Activated CD8-positive, alpha-beta memory T cell treated with anti-CD3 and anti-CD28 coated beads, Interleukin-2, amount 50 U/mL, for 48 hours (primary cell): ENCODE results near the gene RLN3.

Experiments
- DNase-seq: peaks from one replicate; pipeline ENCODE4 v3.0.0-alpha.2; 2020

RLN3 gene, protein sequence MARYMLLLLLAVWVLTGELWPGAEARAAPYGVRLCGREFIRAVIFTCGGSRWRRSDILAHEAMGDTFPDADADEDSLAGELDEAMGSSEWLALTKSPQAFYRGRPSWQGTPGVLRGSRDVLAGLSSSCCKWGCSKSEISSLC

DNA sequence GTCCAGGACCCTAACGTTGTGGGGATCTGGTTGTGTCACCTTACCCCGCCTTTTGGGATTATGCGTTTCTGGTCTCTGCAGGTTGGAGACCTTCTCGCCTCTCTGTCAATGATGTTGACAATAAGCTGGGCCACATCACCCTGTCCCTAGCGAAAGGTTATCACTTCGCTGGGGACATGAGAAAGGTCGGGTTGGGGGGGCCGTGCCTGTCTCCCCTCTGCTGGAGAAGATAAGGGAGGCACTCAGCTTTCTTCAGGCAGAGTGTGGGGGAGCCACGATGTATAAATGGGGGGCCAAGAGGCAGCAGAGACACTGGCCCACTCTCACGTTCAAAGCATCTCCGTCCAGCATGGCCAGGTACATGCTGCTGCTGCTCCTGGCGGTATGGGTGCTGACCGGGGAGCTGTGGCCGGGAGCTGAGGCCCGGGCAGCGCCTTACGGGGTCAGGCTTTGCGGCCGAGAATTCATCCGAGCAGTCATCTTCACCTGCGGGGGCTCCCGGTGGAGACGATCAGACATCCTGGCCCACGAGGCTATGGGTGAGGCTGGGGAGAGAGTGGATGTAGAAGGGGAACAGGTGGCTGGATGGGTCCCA lies at the start of gene RLN3:
Gene RLN3, plus strand, starts transcription at position 293 of the 595 bp plus-strand sequence. Its CDS starts 57 bp downstream, at position 350.
- no peak for DNase-seq

DNA sequence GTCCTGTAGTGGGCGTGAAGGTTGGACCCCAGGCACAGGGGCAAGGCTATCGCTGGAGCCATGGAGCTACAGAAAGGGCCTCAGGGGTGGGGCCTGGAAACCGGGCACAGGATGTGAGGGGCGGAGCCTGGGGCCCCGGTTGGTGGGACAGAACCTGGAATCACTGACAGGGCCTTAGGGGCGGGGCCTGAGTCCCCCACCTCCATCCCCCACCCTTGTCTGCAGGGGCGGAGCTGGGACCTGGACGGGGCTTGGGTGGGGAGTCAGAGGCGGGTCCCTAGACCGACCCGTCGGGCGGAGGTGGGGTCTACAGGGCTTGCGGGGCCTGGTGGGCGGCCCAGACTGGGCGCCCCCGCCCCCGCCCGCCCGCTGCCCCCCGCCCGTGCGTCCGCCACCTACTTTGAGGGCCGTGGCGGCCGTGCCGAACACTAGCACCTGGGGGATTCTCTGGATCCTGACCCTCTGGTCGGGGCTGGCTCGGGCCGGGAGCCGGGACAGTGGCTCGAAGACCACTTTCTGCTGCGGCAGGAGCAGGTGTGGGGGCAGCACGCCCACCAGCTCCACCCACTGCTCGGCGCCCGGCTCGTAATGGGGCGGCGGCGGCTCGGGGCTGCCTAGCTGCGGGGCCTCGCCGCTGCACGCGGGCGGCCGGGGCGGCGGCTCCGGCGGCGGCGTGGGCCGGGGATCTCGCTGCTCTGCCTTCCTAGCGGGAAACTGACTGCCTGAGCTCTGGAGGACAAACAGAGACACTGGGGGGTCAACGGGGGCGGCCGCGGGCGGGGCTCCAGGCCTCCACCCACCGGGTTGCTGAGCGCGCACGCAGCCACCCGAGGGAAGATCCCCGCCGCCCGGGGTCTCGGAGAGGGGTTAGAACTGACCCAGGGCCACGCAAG lies 49.4 kb upstream of the RLN3 start:
- DNase-seq = peak; percentile 68

DNA sequence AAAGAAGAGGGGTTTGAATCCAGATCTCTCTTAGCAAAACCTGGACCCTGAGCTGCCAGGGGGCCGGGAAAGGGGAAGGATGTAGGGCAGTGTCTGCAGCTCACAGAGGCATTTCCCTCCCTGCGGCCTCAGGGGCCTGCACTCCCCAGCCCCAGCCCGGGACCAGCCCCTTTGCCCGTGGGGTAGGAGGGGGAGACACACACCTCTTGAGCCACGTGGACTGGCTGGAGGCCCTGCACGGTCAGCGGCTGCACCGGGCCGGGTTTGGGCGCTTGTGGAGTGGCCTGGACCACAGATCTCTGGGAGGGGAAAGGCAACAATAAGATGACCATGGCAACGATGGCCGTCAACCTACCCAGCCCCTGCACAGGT lies 48.7 kb upstream of the RLN3 start:
- no peak for DNase-seq

DNA sequence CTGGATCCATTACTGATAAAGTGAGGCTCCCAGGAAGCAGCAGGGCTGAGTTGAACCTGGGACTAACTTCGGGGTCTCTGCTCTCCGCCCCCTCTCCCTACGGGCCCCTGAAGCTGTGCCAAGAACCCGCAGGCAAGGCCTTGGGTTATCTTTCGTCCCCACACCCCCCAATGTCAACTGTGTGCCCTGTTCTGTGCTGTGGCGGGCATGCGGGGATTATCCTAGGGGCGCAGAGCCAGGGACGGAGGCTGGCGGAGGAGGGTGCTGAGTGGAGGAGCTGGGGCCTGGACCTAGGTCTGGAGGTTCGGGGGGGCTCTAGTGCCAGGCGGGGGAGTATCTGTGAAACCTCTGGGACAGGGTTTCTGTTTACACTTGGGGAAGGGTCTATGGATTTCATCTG lies 48.3 kb upstream of the RLN3 start:
- DNase-seq = no peak

DNA sequence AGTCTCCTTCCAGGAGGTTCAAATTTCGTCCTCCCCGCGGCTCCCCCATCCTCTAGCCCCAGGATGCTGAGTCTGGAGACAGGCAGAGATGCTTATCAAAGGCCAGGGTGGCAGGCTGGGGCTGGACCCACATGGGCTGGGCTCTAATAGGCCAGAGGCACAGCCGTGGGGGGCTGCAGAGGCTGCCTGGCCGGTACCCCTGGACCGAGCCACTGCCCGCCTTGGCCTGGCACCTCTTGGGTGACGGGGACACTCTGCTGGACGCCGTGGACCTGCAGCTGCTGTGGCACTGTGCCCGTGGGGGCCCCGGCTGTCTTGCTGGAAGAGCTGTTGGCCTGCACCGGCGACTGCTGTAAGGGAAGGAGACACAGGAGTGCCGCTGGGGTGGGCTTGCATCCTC lies 47.6 kb upstream of the RLN3 start:
- no peak for DNase-seq

DNA sequence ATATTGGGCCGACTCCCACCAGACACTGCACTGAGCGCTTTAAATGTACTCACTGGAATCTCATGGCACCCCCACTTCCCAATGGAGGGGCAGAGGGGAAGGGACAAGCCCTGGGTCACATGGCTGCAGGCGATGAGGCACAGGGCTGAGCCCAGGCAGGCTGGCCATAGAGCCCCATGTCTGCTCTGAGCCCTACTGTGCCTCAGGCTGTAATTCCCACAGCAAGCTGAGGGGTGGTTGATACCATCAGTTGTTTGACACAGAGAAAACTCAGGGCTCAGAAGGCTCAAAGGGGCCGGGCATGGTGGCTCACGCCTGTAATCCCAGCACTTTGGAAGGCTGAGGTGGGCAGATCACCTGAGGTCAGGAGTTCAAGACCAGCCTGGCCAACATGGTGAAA lies 46.9 kb upstream of the RLN3 start:
- no peak for DNase-seq

DNA sequence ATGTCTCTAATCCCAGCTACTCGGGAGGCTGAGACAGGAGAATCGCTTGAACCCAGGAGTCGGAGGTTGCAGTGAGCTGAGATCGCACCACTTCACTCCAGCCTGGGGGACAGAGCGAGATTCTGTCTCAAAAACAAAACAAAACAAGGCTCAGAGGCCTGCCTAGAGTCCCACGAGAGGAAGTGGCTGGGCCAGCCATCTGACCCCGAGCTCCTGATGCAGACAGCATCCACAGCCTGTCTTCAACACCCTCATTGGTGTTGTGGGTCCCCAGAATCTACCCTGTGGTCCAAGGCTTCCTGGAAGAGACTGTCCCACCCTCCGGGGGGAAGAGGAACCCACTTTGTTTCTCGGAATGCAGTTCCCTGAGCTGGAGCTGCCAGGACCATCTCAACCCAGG lies 46.5 kb upstream of the RLN3 start:
- no peak for DNase-seq

DNA sequence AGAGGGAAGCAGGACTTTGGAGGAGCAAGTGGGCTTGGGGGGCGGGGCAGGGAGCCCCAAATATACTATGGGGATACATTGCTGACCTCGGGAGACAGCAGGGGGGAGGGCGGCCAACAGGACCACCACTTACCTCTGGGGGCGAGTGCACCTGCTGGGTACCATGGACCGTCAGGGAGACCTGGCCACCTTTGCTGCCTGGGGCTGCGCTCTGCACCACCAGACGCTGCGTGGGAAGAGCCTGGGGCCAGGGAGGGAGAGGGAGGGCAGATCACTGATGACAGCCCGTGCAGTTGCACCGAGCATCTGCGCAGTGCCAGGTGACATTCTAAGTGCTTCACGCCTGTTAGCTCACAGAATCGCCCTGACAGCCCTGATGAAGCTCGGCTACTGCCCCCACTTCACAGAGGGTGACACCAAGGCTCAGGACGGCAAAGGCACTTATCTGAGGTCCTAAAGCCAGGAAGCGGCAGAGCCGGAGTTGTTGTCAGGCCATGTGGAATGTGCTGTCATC lies 45.9 kb upstream of the RLN3 start:
- no peak for DNase-seq

DNA sequence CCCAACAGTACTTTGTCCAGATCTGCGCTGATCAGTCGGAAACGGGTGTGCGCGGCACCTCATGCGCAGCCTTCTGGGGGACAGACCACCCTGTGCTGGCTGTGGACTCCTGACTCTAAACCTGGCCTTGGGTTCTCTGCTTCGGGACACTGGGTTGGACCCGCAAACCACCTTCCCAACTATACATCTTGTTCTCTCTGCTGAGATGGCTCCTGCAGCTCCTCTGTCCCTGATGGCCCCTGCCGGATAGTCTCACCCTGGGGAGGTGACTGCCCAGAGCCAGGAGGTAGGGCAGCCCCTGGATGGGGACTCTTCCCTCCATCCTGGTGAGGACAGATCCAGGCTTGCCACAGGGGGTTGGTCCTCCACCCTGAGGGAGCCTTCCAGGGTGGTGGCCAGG lies 45.2 kb upstream of the RLN3 start:
- no peak for DNase-seq

DNA sequence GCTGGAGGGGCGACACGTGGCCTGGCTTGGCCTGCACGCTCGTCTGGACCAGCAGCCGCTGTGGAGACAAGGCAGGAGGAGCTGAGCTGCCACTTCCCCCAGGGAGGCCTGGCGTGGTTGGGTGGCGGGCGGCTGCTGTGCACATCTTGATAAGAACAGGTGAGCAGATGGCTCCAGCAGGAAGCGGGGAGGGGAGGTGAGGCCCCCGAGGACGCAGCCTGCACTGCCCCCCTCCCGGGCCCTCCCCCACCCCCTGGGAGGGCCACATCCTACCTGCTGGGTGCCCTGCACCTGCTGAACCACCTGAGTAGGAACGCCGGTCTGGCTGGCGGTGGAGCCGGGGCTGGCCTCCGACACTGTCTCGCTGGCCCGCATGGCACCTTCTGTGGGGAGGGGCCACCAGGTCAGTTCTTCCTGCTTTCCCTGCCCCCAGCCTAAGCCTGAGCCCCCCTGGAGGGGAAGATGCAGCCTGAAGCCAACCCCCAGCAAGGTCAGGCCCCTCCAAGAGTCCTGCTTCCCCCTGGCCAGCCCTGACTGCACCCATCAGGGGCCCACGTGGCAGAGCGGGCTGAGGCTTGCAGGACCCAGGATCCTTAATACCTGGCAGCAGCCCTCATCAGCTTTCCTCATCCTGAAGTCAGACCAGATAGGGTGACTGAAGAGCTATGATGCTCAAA lies 44.6 kb upstream of the RLN3 start:
- DNase-seq = no peak

DNA sequence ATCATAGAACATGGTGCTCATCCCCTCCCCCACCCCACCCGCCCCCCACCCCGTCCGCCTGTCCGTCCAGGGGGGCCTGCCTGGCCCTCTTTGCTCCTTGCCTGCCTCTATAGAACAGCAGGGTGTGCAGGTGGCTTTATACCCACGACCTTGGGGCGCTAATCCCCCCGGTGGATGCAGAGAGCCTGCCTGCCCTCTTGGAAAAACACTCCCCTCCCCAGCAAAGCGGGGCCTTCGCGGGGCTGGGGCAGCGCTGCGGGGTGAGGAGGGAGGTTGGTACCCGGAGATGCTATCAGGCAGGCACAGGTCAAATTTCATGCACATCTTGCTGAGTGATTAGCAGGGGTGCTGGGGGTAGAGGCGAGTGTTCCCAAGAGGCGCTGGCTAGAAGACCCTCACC lies 43.8 kb upstream of the RLN3 start:
- DNase-seq = no peak

DNA sequence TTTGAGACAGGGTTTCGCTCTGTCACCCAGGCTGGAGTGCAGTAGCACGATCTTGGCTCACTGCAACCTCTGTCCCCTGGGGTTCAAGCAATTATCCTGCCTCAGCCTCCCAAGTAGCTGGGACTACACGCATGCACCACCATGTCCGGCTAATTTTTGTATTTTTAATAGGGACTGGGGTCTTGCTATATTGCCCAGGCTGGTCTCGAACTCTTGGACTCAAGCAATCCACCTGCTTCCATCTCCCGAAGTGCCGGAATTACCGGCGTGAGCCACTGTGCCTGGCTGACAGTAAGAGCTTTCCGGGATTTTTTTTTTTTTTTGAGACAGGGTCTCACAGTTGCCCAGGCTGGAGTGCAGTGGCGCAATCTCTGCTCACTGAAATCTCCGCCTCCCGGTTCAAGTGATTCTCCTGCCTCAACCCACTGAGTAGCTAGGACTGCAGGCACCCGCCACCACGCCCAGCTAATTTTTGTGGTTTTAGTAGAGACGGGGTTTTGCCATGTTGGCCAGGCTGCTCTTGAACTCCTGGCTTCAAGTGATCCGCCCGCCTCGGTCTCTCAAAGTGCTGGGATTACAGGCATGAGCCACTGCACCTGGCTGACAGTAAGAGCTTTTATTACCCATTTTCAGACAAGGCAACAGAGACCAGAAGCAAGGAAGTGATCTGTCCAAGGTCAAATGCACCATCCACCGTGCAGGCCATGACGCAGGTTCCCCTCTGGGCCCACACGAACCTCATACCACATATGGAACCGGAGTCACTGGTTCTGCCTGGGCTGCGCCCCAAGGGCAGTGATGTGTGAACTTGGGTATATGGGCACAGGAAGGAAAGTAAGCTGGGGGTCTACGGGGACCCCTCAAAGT lies 42.8 kb upstream of the RLN3 start:
- DNase-seq = no peak

DNA sequence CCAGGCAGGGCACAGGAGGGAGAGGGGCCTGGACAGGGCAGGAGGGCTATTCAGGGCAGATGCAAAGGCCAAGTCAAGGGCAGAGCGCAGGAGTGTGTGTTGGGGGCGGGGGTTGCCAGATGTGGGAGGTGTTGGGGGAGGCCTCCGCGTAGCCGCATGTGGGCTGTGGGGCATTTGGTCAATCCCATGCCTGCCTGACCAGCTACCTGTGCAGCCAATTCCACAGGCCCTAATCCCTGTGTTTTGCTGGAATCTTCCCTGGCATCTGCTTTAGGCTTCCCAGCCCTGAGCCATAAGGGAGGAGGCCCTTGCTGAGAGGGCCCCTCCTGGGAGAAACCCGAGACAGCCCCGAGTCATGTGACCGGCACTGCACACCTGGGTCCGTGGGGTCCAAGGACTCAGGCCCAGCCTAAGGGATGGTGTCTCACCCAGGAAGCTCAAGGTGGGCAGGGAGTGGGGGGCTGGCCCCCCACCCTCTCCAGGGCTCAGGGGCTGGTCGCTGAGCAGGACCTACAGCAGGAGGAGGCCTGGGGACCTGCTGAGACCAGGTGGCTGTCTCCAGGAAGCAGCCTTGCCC lies 42.1 kb upstream of the RLN3 start:
- DNase-seq = peak; percentile 73

DNA sequence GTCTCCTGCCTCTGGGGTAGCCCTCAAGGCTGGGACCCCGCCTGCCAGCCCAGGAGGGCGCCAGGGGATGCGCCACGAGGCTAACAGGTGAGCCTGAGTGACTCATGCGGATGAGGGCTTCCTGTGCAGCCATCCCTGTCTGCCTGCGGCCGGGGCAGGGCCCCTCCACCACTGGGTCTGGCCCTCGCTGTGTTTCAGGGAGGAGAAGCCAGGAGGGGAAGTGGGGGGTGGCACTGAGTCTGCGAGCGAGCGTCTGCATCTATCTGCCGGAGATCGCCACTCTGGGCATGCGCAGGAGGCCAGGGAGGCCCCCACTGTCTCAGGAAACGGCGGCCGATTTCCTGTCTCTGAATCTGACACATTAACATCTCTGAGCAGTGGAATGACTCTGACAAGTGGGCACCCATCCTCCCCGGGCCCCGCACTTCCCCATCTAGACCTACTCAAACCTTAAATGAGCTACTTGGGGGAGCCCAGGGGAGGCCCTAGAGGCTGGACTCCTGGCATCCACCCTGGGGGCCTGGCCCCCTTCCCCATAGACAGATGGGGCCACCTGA lies 41.5 kb upstream of the RLN3 start:
- DNase-seq = peak; percentile 99

DNA sequence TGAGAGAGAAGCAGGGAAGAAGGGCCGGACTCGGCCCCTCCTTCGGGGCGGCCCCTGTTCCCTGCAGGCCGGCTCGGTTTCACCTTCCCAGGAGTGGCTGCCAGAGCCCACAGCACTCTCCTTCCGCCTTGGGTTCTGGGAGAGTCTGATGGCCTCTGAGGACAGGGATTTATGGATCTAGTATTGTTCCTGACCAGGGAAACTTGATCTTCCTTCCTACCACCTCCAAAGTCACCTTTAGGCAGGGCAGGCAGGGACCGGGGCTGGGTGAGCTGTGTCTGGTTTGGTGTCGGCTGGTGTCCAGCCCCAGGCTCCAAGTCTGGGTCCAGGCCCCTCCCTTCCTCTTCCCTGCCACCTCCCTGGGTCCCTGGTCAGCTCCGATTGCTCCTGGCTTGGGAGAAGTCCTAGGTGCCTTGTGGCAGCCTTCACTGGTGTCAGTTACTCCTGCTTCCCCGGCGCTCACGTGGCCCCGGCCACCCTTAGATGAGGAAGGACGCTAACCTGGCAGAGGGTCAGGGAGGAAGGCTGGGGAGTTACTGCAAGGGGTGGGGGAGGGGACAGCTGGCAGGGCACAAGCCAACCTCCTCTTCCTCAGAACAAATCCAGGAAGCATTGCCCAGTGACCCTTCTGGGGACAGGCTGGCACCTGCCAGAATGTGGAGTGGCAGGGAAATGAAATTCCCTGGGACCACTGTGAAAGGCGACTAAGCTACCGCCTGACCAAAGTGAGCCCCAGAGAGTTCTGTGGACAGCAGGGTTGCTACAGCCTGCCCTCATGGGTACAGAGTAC lies 40.7 kb upstream of the RLN3 start:
- DNase-seq = no peak

DNA sequence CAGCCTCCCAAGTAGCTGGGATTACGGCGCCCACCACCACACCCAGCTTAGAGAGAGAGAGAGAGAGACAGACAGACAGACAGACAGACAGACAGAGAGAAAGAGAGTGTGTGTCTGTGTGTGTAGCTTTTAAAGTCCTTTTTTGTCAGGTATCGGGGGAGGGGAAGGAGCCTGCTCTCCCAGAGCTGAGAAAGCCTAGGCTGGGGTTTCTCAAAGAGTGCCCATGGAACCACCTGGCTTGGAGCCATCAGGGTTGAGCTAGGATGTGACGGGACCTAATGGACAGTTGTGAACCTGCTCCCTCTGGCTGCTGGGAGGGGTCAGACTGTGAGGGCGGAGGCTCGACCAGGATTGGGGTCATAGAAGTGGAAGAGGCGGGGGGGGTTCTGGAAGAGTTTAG lies 38.5 kb upstream of the RLN3 start:
- DNase-seq = no peak

DNA sequence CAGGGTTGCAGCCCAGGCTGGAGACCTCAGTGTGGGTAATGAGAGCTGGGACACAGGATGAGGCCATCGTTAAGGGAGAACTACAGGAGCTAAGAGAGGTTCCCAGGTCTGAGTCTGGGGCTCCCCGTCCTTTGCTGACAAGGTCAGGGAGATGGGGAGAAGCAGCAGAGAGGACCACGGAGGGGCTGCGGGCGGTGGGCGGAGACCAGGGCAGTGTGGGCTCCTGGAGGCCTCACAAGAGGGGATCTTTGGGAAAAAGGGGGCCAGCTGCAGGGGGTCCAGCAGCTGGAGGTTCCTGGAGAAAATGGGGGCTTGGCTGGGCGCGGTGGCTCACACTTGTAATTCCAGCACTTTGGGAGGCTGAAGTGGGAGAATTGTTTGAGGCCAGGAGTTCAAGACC lies 37.9 kb upstream of the RLN3 start:
- DNase-seq = no peak

DNA sequence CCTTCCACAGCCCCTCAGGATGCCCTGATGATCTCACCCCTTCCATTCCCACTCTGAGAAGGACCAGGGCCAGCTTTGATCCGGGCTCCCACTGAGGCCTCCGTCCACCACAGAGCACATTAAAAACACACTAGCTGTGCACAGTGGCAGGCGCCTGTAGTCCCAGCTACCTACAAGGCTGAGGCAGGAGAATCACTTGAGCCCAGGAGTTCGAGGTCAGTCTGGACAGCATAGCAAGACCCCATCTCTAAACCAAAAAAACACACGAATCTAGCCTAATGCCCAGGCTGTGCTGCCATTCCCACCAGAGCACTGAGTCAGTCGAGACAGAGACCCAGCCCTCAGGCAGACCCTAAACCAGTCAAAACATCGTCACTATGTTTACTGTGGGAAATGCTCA lies 35.9 kb upstream of the RLN3 start:
- no peak for DNase-seq

DNA sequence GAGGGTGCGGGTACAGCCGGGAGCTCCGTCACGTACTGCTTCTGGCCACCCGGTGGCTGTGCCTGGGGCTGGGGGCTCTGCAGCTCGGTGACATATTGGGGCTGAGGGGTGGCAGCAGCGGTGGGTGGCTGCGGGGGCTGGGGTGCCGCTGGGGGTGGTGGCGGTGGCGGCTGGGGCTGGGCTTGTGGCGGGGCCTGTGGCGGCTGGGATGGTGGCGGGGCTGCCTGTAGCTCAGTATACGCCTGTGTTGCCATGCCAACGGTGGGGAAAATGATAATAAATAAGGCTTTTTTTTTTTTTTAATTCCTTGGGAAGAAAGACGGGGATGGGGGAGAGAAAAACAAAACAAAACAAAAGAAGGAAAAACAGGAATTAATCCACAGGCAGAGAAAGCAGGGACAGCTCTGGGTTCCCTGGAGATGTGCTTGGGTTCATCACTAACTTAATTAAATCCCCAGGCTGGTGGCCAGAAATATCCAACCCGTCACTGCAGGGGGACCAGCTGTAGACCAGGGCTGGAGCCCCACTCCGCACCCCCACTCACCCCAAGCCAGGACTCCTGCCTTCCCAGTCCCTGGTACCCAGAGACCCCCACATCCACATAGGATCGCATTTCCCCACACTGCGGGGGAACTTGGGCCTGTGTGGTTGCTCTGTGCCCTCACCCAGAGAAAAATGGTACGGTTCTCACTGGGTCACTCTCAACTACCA lies 34.2 kb upstream of the RLN3 start:
- no peak for DNase-seq

DNA sequence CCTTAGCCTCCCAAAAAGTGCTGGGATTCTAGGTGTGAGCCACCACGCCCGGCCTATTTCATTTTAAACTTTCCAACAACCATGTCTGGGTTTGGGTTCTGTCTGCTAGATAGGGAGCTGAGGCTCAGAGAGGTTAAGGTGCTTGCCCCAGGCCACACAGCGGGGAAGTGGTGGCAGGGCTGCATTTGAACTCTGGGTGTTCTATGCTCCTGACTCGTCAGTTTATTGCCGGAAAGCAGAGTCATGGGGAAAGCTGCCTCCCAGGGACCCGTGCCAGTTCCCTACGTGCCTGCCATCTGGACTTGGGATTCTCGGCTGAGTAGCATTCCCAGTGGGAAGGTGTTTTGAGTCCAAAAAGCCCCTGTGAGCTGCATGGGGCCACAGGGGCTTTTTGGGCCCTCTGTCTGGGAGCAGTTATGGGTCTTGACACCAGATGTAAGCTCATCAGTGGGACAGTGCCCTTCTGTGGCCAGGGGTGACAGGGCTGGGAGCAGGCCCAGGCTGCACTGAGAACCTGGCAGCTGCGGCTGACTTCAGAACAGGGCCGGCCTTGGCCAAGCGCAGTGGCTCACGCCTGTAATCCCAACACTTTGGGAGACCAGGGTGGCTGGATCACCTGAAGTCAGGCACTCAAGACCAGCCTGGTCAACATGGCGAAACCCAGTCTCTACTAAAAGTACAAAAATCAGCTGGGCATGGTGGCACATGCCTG lies 32.8 kb upstream of the RLN3 start:
- no peak for DNase-seq
